ENCODE results near the gene UGT1A7.

The UGT1A7 gene

DNA sequence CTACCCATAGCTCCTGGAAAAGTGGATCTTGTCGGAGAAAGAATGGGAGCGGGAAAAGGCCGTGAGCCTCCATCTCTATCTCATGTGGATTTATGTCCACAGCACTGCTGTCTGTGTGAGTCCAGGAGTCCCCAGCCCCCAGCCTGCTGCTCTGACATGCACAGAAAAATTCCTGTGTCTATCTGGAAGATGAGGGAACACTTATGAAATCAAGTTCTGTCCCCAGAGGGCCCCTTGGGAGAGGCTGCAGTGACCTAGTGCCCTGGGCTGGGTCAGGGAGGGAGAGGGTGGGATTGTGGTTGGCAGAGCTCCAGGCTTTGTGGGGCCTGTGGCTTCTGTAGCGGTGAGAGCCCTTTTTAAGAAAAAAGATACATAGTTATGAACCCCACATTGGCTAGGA, 135.1 kb downstream of the UGT1A7 start:
- TF ChIP-seq, protein P1, sequence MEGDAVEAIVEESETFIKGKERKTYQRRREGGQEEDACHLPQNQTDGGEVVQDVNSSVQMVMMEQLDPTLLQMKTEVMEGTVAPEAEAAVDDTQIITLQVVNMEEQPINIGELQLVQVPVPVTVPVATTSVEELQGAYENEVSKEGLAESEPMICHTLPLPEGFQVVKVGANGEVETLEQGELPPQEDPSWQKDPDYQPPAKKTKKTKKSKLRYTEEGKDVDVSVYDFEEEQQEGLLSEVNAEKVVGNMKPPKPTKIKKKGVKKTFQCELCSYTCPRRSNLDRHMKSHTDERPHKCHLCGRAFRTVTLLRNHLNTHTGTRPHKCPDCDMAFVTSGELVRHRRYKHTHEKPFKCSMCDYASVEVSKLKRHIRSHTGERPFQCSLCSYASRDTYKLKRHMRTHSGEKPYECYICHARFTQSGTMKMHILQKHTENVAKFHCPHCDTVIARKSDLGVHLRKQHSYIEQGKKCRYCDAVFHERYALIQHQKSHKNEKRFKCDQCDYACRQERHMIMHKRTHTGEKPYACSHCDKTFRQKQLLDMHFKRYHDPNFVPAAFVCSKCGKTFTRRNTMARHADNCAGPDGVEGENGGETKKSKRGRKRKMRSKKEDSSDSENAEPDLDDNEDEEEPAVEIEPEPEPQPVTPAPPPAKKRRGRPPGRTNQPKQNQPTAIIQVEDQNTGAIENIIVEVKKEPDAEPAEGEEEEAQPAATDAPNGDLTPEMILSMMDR (IDR thresholded peaks at IDR 0.05; ENCODE audit: low read depth, low read length, missing control alignments) = no peak
- DNase-seq (ENCODE audit: extremely low read depth, low read depth) = no peak
- H3K4me3 ChIP-seq (replicated peaks; ENCODE audit: low read depth, low read length) = no peak overlapping the region

DNA sequence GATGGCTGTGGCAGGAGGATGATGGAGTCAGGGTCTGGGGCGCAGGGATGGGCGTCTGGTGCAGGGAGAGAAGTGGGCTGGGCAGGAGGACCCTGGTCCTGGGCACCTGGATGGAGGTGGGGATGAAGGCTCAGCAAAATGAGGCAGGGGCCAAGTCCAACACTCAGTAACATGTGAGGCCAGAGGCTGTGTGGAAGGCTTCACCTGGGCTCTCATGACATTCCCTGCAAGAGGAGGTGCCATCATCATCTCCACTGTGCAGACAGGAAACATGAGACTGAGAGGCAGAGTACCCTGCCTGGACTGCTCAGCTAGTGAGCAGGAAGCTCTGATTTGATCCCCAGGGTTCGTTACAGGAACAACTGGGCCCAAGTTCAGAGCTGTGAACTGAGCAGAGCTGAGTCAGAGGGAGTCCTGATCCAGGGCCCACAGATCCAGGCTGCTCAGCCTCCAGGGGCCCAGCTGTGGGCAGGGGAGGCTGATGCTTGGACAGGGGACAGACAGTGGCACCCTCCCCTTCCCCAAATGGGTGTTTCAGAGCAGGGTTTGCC, 135.7 kb downstream of the UGT1A7 start:
- DNase-seq (ENCODE audit: extremely low read depth, low read depth) = no peak
- TF ChIP-seq, protein P1 (IDR thresholded peaks at IDR 0.05; ENCODE audit: low read depth, low read length, missing control alignments) = no peak

DNA sequence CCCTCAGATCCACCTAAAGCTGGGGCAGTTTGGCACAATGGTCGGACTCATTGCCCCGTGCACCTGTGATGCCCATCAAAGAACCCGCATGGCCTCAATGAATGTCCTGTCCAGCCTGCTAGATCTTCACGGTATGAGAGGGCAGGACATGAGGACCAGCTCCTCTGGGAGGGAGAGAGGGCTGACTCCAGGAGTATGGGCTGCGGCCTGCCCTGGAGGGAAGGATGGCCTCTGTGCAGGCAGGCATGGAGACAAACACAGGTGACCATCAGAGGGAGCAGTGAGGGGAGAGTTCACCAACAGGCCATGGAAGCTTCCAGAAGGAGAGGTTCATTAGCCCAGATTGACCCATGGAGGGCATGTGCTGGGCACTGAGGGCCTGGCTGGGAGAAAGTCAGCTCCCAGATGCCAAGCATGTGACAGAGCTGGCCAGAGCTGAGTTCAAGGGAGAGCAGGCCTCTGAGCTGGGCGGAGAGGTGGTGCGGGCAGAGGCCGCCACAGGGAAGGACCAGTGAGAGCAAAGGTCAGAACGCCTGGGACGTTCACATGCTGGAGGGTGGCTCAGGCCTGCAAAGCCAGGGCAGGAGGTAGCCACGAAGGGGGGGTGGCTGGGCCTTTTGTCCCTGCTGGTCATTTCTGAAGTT, 136.4 kb downstream of the UGT1A7 start:
- no peak for DNase-seq (ENCODE audit: extremely low read depth, low read depth)
- TF ChIP-seq, protein P1 (IDR thresholded peaks at IDR 0.05; ENCODE audit: low read depth, low read length, missing control alignments) = no peak
- H3K4me3 ChIP-seq (replicated peaks; ENCODE audit: low read depth, low read length) = no peak overlapping the region

More for the DNA sequence above, 135.7 kb downstream of the UGT1A7 start:
- H3K4me3 ChIP-seq (replicated peaks; ENCODE audit: low read depth, low read length) = no peak overlapping the region

DNA sequence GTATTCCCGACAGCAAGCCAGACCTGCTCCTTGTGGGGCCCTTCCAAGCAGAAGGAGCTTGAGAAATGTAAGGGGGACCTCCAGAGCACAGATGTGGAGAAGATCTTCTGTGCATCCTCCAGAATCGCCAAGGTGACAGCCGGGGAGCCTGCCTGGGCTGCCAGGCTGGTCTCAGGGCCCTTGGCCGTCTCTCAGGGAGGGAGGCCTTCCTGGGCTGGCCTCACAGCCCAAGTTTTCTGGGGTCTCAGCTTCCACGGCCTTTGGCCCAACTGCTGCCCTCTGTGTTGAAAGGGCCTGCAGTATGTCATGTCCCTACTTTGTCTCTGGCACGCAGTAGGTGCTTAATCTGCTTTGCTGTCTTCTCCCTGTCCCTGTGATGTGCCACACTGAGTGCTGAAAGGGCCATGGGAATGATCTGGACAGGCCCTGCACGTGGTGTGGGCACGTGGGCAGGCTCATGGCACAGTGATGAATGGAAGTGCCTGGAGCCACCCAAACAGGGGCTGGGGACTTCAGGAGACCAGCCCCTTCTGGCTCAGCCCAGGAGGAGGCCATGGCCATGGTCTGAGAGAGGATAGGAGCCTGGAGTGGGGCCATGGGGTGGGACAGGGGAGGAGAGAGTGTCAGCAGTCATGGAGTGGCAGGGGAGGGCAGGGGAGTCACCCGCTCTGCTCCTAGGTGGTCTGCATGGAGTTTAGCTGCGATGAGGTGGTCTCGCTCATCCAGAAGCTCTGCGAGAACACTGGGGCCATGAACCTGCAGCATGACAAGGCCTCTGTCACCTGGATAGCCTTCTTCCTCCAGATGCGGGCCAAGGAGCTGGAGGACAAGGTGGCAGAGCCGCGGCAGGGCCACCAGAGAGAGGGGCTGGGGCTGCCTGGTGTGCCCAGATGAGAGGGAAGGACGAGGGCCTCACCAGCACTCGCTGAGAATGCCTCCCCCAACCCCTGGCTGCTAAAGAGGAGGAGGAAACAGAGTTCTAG, 137.2 kb downstream of the UGT1A7 start:
- TF ChIP-seq, protein P1 (IDR thresholded peaks at IDR 0.05; ENCODE audit: low read depth, low read length, missing control alignments) = no peak
- H3K4me3 ChIP-seq (replicated peaks; ENCODE audit: low read depth, low read length) = no peak overlapping the region
- no peak for DNase-seq (ENCODE audit: extremely low read depth, low read depth)

DNA sequence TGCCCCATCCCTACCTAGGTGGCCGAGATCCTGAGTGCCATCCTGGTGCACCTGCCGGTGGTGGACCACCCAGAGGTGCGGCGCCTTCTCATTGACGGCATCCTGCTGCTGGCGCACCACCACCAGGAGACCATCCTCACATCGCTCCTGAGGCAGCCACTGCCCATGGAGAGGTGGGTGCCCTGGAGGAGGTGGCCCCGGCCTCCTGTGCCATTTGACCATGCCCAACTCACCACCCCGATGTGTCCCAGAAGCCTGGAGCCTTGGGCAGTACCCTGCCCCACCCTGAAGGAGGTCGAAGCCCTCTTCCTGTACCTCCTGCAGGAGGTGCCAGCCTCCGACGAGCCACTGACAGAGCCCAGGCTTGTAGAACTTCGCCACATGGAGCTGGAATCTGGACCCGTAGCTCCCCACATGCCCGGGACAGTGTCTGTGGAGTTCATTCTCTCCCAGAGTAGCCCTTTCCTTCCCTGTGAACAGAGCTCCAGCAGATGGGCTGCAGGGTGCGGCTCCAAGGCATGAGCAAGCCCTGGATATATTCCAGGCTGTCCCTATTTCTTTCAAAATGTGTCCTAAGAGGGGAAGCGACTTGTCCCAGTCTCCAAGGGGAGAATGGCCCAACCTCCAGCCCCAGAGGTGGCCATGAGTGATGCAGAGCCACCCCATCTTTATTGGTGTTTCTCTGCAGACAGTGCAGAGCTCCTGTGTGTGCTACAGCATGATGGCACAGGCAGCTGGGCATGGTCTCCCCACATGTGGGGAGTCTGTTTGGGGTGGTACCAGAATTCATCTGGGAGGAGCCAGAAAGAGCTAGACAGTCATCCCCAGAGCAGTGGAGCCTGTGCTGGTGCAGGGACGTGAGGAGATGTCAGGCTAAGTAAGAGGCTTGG, 138.4 kb downstream of the UGT1A7 start:
- no peak overlapping the region for H3K4me3 ChIP-seq (replicated peaks; ENCODE audit: low read depth, low read length)
- TF ChIP-seq, protein P1 (IDR thresholded peaks at IDR 0.05; ENCODE audit: low read depth, low read length, missing control alignments) = no peak
- DNase-seq (ENCODE audit: extremely low read depth, low read depth) = no peak

DNA sequence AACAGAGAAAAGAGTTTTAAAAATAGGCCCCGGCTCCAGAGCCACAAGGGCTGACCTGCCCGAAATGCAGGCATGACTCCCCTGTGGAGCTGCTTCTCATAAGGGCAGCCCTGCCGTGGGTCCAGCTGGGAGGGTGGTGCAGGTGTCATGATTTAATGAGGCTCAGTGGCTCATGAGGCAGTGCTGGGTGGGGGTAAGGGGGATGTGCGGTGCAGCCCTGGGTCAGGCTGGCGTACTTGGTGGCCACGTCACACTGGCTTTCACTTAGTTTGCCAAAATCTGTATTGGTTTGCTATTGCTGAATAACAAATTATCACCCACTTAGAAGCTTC, 139.0 kb downstream of the UGT1A7 start:
- no peak for DNase-seq (ENCODE audit: extremely low read depth, low read depth)
- TF ChIP-seq, protein P1 (IDR thresholded peaks at IDR 0.05; ENCODE audit: low read depth, low read length, missing control alignments) = no peak
- H3K4me3 ChIP-seq (replicated peaks; ENCODE audit: low read depth, low read length) = no peak overlapping the region
